GM08714 (cell line): ENCODE data around the gene ITGB7.
"Not testable (repeated sequence)": the region's sequence is repeated elsewhere in the genome, so short reads cannot be mapped to it uniquely, and the experiment has no call there.

Experiments used
- H3K4me3 ChIP-seq: fragments of 200-500 bp; sonication (Bioruptor generic); 2 replicates; pipeline ENCODE4 v1.5.1; 2014; ENCODE audit warnings: mild to moderate bottlenecking, low read length, inconsistent platforms
- ZNF274 ChIP-seq: IDR thresholded peaks from 2 replicates; pipeline ENCODE4 v1.6.1; 2012; ENCODE audit warnings: mild to moderate bottlenecking, low read depth, low read length

Gene ITGB7

DNA sequence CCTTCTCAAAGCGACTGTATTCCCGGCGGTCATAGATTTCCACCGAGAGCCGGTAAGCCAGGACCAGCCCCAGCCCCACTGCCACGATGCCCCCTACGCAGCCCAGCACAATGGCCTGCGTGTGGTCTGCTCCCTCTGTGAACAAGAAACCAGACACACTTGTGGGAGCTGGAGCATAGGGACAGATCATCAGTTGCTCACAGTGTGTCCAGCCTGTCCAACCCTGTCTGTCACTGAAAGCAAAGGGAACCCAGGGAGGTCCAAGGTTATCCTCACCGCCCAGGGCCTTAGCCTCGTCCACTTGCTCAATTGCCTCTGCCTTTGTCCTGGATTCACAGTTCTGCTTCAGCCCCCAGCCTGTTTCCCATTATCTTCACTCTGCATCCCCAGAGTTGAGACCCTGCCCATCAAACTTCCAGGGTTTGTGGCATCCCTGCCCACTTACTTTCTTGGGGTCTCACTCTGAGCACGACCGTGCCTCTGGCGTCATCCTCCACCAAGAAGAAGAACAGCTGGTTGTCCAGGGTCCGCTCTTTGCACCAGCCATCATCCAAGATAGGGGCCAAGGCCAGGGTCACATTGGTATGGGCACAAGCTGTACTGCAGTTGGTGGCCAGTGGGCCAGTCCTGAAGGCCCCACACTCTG lies 15.0 kb downstream of the ITGB7 start:
- TF ChIP-seq ZNF274: no peak

DNA sequence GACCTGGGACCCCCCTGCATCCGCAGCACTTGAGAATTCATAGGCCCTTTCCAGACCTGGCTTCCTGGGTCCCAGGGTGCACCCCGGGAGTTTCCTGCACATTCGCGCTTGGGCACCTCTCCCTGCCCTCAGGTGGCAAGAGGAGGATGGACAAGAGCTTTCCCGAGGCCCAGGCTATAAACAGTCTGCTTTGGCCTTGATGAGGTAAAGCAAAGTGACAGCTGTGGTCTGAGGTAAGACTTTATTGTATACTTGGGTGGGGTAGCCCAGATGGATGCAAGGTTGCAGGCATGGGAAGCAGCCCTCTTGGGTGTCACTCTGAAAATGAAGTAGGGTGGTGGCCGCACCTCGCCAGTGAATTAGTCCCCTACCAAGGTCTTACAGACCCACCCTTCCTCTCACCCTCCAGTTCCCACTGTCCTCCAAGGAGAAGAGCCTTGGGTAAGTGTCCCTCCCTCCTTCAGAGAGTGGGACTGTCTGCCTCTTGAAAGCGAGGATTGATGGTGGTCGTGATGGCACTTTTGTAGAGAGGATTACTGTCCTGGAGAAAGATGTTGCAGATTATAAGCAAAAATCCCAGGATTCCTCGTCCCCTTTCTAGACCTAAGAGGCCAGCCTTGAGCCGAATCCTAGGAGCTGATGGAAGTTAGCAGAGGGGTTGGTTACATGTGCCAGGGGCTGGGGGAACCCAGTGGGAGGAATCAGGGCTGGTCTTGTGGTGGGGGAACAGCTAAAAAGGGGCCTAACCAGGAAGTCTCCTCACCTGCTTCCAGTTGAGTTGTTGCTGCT lies 15.8 kb downstream of the ITGB7 start:
- H3K4me3 ChIP-seq: no peak overlapping the region
- TF ChIP-seq ZNF274: no peak

More for the DNA sequence above, 15.0 kb downstream of the ITGB7 start:
- no peak overlapping the region for H3K4me3 ChIP-seq

DNA sequence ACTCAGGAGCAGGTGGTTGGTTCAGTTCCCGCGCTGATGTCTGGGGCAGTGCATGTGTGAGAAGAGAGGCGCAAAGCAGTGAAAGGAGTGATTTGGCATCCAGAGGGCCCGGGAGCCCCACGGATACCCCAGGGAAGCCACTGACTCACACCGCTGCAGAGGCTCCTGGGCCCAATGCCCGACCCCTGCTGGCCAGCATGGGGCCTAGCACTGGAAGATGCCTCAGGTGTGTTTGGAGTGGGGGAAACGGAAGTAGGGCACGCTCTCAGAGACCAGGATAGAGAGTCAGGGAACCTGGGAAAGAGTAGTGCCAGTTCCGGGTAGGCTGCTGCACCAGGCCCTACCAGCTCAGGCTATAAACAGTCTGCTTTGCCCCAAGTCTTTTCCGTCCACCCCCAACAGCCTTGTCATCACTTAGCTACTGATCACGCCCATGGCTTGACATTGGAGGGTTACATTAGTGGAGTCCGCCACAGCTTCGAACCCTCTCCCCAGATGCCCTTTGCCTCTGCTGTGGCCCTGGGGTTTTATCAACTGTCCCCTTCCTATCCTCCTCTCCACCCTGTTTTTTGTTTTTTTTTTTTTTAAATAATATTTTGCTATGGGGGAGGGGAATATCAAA lies 16.8 kb downstream of the ITGB7 start:
- TF ChIP-seq ZNF274: no peak
- no peak overlapping the region for H3K4me3 ChIP-seq

DNA sequence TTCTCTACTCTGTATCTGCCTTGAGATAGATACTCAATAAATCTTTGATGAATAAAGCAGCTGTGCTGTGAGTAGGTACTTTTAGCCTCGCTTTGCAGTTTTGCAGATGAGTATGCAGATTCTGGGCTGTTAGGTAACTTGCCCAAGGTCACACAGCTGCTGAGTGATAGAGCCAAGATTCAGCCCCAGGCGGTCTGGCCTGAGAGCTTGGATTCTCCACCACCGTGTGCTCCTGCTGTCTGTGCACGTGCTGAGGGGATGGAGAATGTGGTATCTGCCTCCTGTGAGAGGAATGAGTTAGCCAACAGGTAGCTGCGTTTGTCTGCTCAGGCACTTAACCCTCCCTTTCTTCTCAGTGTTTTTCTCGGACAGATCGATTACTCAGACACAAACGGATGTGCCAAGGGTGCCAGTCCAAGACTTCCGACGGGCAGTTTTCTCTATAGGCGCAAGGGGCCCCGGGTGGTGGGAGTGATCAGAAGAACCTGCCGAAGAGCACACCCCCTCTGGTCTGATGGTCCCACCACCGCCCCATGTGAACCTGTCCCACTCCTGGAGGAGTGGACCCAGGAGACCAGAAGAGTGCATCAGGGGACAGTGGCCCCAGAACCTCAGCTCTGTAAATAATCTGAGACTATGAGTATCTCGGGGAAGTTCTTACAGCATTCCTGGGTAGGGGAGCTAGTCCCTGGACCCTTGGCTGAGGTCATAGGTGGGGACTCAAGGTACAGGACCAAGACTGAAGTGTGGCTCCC lies 19.7 kb downstream of the ITGB7 start:
- TF ChIP-seq ZNF274: no peak
- H3K4me3 ChIP-seq: no peak overlapping the region

DNA sequence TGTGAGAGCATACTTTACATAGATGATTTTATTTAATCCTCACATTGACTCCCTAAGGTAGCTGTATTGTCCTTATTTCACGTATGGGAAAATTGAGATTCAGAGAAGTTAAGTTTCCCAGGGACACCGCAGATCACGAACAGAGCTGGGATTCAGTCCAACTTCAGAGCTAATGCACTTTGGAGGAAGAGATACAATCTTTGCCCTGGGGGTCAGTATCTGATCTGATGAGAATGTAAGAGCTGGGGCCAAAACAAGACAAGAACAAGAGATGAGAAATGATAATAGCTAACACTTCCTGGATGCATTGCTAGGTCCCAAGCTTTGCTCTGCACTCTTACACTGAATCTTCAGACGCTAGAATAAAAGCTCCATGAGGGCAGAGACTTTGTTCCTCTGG lies 20.3 kb downstream of the ITGB7 start:
- TF ChIP-seq ZNF274: no peak
- no peak overlapping the region for H3K4me3 ChIP-seq

DNA sequence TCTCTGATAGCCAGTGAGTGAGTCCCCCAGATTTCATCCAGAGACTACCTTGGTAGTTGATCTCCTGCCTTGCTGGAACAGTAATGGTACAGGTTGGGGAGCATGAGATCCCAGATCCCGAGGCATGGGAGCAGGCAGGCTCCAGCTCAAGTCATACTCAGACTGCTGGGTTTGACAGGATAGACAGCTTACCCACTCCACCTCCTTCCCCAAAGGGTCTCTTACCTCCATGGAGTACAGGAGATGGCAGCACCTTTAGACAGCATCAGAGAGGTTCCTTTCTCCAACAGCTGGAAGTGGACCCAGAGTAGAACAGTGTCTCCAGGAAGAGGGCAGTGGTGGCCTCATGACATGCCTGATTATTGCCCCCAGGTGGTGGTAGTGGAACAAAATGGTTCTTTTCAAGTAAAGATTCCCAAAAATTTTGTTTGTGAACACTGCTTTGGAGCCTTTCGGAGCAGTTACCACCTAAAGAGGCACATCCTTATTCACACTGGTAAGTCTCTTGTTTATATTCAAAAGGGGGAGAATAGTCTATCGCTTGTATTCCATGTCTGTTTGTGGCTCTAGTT lies 21.4 kb downstream of the ITGB7 start:
- H3K4me3 ChIP-seq: no peak overlapping the region
- TF ChIP-seq ZNF274: no peak

DNA sequence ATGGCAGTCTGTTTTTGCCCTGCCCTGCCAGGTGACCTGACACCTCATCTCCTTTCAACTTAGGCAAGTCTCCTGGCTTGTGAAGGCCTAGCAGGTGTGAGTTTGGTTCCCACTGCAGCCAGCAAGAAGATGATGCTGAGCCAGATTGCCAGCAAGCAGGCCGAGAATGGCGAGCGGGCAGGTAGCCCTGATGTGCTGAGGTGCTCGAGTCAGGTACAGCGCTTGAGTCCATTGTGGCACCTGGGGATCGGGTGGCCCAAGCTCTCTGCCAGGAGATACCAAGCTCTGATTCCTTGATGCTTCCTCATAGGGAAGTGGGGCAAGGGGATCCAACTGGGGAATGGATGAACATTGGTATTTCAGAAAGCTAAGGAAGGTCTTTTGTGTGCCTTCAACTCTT lies 22.2 kb downstream of the ITGB7 start:
- TF ChIP-seq ZNF274: no peak
- no peak overlapping the region for H3K4me3 ChIP-seq

DNA sequence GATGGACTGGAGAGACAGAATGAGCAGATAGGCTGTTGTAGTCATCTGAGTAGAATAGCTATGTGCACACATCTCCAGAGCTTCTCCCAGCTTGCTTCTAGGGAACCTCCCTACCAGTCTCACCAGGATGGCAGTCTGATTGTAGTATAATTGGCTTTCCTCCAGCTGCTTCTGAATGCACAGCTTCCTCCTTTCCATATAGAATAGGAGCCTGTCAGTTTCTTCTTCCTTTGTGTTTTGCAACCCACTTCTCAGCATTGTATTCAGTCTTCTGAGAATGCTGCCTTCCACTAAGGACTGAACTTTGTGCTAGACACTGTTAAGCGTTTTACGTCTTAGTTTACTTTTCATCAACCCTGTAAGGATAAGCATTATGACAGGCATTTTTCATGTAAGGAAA lies 24.1 kb downstream of the ITGB7 start:
- H3K4me3 ChIP-seq: no peak overlapping the region
- TF ChIP-seq ZNF274: no peak

DNA sequence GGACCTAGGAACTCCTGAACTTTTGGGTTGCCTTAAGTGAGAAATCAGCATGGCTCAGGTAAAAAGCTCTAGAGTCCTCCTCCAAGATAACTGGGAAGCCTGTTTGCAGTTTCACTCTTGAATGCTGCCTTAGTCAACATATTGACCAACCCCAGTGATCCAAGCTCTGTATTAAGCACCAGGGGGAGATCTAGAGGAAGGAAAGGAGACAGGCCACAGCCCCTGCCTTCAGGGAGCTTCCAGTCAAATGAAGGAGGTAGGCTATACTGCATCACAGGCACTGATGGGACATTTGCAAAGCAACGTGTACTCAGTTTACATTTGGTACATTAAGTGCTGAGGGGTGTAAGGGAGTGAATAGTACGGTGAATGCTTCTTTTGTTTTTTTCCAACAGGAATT lies 25.1 kb downstream of the ITGB7 start:
- no peak for TF ChIP-seq ZNF274
- H3K4me3 ChIP-seq: peak overlapping the region; percentile 76

DNA sequence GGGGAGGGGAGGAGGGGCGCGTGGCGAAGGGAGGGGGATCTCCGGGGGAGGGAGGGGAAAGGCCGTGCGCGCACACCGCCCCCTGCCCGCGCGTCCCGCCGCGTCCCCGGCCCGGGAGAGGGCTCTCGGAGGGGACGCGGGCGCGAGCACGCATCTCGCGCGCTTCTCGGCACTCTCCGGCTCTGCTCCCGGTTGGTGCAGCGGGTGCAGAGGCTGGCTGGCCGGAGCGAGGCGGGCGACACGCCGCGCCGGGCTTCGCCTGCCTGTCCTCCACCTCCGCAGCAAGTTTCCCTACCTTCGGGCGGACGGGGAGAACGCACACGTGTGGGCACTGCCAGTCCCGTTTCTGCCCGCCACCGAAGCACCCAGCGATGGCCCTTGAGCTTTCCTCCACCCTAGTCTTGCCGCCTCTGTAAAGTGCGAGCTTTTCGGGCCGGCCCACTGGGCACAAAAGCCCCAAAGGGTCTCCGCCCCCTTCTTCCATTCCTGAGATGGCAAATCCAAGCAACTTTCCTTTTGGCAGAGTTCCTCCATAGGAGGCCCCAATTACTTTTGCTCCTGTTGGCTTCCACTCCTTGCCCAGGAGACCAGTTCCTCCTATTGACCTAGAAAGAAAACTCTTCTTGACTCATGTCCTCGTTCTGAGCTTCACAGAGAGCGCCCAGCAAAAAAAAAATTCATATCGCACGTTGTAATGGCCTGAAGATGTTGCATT lies 26.0 kb downstream of the ITGB7 start:
- no peak for TF ChIP-seq ZNF274
- H3K4me3 ChIP-seq: peak overlapping the region; percentile 76

DNA sequence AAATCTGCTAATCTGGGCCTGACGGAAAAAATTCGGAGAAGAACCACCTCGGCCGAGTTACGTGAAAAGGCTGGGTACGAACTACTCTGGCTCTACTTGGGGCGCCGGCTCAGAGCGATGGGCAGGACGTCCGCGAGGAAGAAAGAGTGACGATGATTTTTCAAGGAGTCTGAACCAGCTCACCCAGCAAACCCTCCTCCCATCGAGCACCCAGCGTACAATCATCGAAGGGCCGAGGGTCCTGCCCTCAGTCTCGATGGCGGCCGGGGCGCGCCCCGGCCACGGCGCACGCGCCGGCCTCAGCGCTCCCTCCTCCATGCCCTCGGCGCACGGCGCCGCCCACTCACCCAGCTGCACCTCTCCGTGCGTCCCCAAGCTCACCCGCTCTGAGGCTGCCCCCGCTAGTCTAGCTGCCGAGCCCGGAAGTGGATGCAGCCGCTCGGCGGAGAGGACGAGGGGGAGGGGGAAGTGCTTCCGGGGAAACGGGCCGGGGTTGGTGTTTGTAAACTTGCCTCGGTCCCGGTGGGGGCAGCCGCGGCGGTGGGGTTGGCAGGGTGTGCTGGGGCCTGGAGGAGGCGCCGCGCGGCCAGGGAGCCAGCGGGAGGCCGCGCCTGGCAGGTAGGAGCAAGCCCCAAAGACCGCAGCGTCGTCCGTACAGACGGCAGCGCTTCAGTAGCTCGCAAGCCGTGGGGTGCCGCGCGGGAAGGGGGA lies 26.7 kb downstream of the ITGB7 start, which contains the start of the genes CSAD and ZNF740:
TSS of gene CSAD (minus strand) at position 706 of the 711 bp plus-strand sequence. CDS start 7,455 bp downstream, outside the sequence.
TSS of gene ZNF740 (plus strand) at position 503 of the 711 bp plus-strand sequence. CDS start 1,262 bp downstream, outside the sequence.
- H3K4me3 ChIP-seq: peak within 1 kb of the TSS; percentile 76
- no peak for TF ChIP-seq ZNF274

DNA sequence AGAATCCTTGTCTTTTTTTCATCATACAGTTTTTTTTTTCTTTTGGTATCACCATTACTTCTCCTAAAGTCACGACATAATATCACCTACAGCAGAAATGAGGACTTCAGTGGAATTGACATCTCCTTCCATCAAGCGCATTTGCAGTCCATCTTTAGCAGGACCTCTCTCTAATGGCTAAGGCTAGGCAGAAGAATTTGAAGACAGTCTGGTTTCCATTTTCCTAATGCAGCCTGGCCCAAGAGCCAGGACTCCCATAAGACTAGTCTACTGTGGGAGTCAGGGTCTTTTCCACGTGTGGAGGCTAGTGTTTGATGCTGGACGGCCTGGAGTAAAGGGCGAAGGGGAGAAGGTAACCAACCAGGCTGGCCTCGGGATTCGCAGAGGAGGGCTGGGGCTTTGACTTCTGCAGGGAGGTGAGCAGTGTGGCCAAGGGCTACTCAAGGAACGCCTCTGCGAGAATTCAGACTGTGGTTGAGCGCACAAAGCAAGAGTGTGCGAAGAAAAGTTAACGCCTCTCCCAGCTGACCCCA lies 27.3 kb downstream of the ITGB7 start:
- no peak for TF ChIP-seq ZNF274
- peak overlapping the region; percentile 51 for H3K4me3 ChIP-seq

DNA sequence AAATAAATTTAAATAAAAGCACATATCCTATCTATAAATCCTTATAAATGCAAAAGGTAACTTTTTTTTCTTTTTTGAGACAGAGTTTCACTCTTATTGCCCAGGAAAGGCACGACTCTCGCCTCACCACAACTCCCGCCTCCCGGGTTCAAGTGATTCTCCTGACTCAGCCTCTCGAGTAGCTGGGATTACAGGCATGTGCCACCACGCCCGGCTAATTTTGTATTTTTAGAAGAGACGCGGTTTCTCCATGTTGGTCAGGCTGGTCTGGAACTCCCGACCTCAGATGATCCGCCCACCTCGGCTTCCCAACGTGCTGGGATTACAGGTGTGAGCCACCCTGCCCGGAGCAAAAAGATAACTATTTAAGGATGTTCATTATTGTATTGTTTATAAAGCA lies 28.2 kb downstream of the ITGB7 start:
- H3K4me3 ChIP-seq: not testable (repeated sequence)

DNA sequence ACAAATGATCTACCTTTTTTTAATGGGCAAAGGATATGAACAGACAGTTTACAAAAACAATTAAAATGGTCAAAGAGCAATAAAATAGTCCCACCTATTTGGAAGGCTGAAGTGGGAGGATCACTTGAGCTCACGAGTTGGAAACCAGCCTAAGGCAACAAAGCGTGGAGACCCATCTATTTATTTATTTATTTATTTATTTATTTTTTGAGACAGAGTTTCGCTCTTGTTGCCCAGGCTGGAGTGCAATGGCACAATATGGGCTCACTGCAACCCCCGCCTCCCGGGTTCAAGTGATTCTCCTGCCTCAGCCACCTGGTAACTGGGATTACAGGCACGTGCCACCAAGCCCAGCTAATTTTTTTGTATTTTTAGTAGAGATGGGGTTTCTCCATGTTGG lies 29.6 kb downstream of the ITGB7 start:
- H3K4me3 ChIP-seq: not testable (repeated sequence)
